Mesenchymal stem cell (in vitro differentiated cells and primary cell): ENCODE measurements around the gene LVRN.
A peak's percentile ranks its signal among the peaks of the same experiment; 100 is the strongest.

ENCODE experiments used
- DNase-seq: peaks from one replicate; pipeline ENCODE4 v3.0.0-alpha.2; 2013
- H2AFZ ChIP-seq: one replicate; pipeline ENCODE4 v1.6.1; 2013; ENCODE audit warnings: low read depth, mild to moderate bottlenecking, control low read depth, inconsistent platforms, low read length, moderate library complexity
- H2AK5ac ChIP-seq: 2 replicates; pipeline ENCODE4 v1.6.1; 2013; ENCODE audit warnings: low read length, moderate library complexity, mild to moderate bottlenecking, inconsistent platforms; ENCODE audit not compliant: severe bottlenecking
- H2BK120ac ChIP-seq: one replicate; pipeline ENCODE4 v1.6.1; 2013; ENCODE audit warnings: low read depth, mild to moderate bottlenecking, inconsistent platforms, low read length, moderate library complexity
- H2BK12ac ChIP-seq, 2 experiments: one replicate each; pipeline ENCODE4 v1.6.1; 2013; ENCODE audit warnings: inconsistent platforms in 2 of 2, low read length in 2 of 2, mild to moderate bottlenecking in 2 of 2, moderate library complexity in 2 of 2, control low read depth in 1 of 2
- H2BK15ac ChIP-seq: one replicate; pipeline ENCODE4 v1.6.1; 2013; ENCODE audit warnings: mild to moderate bottlenecking, low read depth, inconsistent platforms; ENCODE audit not compliant: poor library complexity, severe bottlenecking
- H2BK5ac ChIP-seq: 2 replicates; pipeline ENCODE4 v1.6.1; 2013; ENCODE audit warnings: low read depth, mild to moderate bottlenecking, low read length, control low read depth, inconsistent platforms; ENCODE audit not compliant: poor library complexity, severe bottlenecking
- H3K14ac ChIP-seq, 2 experiments: one replicate each; pipeline ENCODE4 v1.6.1; 2013; ENCODE audit warnings: inconsistent platforms in 2 of 2, low read length in 2 of 2, control low read depth in 1 of 2, mild to moderate bottlenecking in 1 of 2, moderate library complexity in 1 of 2
- H3K18ac ChIP-seq, 2 experiments: one replicate each; pipeline ENCODE4 v1.6.1; 2013; ENCODE audit warnings: inconsistent platforms in 2 of 2, low read length in 2 of 2, control low read depth in 1 of 2, low read depth in 1 of 2, mild to moderate bottlenecking in 1 of 2
- H3K23ac ChIP-seq, 2 experiments: one replicate each; pipeline ENCODE4 v1.6.1; 2013; ENCODE audit warnings: inconsistent platforms in 2 of 2, low read length in 2 of 2, mild to moderate bottlenecking in 2 of 2, moderate library complexity in 2 of 2, control low read depth in 1 of 2
- H3K27ac ChIP-seq: 2 replicates; pipeline ENCODE4 v1.5.1; 2013; ENCODE audit warnings: mild to moderate bottlenecking, moderate library complexity, low read length, control low read depth, inconsistent platforms; ENCODE audit not compliant: poor library complexity, severe bottlenecking
- H3K27me3 ChIP-seq, 2 experiments: 2 replicates each; pipeline versions ENCODE4 v1.6.1 to v1.7.0; 2013; ENCODE audit warnings: low read length in 2 of 2, mild to moderate bottlenecking in 2 of 2, moderate library complexity in 2 of 2, control low read depth in 1 of 2, inconsistent platforms in 1 of 2; ENCODE audit not compliant: control insufficient read depth in 1 of 2, insufficient read depth in 1 of 2
- H3K36me3 ChIP-seq, 2 experiments: 2 replicates each; pipeline versions ENCODE4 v1.6.1 to v1.7.0; 2013; ENCODE audit warnings: low read length in 2 of 2, control low read depth in 1 of 2, inconsistent platforms in 1 of 2, low read depth in 1 of 2, mild to moderate bottlenecking in 1 of 2; ENCODE audit not compliant: insufficient read depth in 2 of 2, control insufficient read depth in 1 of 2
- H3K4ac ChIP-seq, 2 experiments: one replicate each; pipeline ENCODE4 v1.6.1; 2013; ENCODE audit warnings: inconsistent platforms in 2 of 2, low read length in 2 of 2, mild to moderate bottlenecking in 2 of 2, moderate library complexity in 2 of 2, control low read depth in 1 of 2, low read depth in 1 of 2
- H3K4me1 ChIP-seq: 2 replicates; pipeline ENCODE4 v1.6.1; 2013; ENCODE audit warnings: low read depth, low read length, control low read depth; ENCODE audit not compliant: control insufficient read depth, insufficient read depth
- H3K4me2 ChIP-seq: 2 replicates; pipeline ENCODE4 v1.6.1; 2013; ENCODE audit warnings: low read length, mild to moderate bottlenecking, inconsistent platforms; ENCODE audit not compliant: poor library complexity, severe bottlenecking
- H3K4me3 ChIP-seq, 2 experiments: 2 replicates each; pipeline versions ENCODE4 v1.5.1 to v1.7.0; 2013; ENCODE audit warnings: low read length in 2 of 2, mild to moderate bottlenecking in 2 of 2, control low read depth in 1 of 2, low read depth in 1 of 2; ENCODE audit not compliant: insufficient read depth in 1 of 2
- H3K79me1 ChIP-seq: replicated peaks from 2 replicates; pipeline ENCODE4 v1.6.1; 2013; ENCODE audit warnings: mild to moderate bottlenecking, control low read depth, low read length, inconsistent platforms; ENCODE audit not compliant: poor library complexity, severe bottlenecking
- H3K9ac ChIP-seq: 2 replicates; pipeline ENCODE4 v1.7.0; 2013; ENCODE audit warnings: mild to moderate bottlenecking, low read length, moderate library complexity
- H3K9me3 ChIP-seq: 2 replicates; pipeline ENCODE4 v1.7.0; 2013; ENCODE audit warnings: mild to moderate bottlenecking, low read length; ENCODE audit not compliant: control insufficient read depth
- H4K8ac ChIP-seq: one replicate; pipeline ENCODE4 v1.6.1; 2013; ENCODE audit warnings: inconsistent platforms, mild to moderate bottlenecking, low read length, moderate library complexity
- H4K91ac ChIP-seq: one replicate; pipeline ENCODE4 v1.6.1; 2013; ENCODE audit warnings: mild to moderate bottlenecking, low read length, inconsistent platforms
- WGBS: methylation state at CpG from one replicate; pipeline ENCODE4 v1.1.7; 2013; ENCODE audit warnings: mixed read lengths; 5-methylcytosine and 5-hydroxymethylcytosine counted together

Gene LVRN

GRCh38 chr5:116025866-116026265 is 63.6 kb downstream of the LVRN start:
- H3K27ac ChIP-seq, result no peak overlapping the region
- no peak overlapping the region for H3K23ac ChIP-seq
- no CpG with 5 or more reads among the region's 1 CpG for WGBS
- no peak overlapping the region for H2BK120ac ChIP-seq
- H2BK12ac ChIP-seq, result no peak overlapping the region
- H3K14ac ChIP-seq, result no peak overlapping the region
- H3K4ac ChIP-seq, result no peak overlapping the region
- H3K9ac ChIP-seq, result no peak overlapping the region
- H4K91ac ChIP-seq, result no peak overlapping the region
- H3K4me3 ChIP-seq, result no peak overlapping the region
- H3K9me3 ChIP-seq, result no peaks in the 10 kb centered on the region
- H3K79me1 ChIP-seq, result no peaks in the 10 kb centered on the region
- DNase-seq, result no peak
- H4K8ac ChIP-seq, result no peak overlapping the region
- H3K36me3 ChIP-seq, result no peaks in the 10 kb centered on the region
- no peak overlapping the region for H2AFZ ChIP-seq
- H2AK5ac ChIP-seq, result no peak overlapping the region
- no peak overlapping the region for H3K4me2 ChIP-seq
- H2BK15ac ChIP-seq, result no peak overlapping the region
- no peak overlapping the region for H3K18ac ChIP-seq
- H3K4me1 ChIP-seq, result no peaks in the 10 kb centered on the region
- H2BK5ac ChIP-seq, result no peak overlapping the region
- H3K27me3 ChIP-seq, result no peaks in the 10 kb centered on the region

- Histone ChIP-seq H3K79me1 (no peaks in the 10 kb centered on the region), H3K9ac (peak within 1 kb of the TSS; percentile 49), H2BK5ac (no peak within 1 kb of the TSS), H3K36me3 (no peaks in the 10 kb centered on the region), H2BK120ac (no peak within 1 kb of the TSS), H3K4me2 (no peak within 1 kb of the TSS), H3K4ac (no peak within 1 kb of the TSS), H3K4me3 (peak within 1 kb of the TSS in 1 of 2 experiments; percentile 16), H3K9me3 (no peaks in the 10 kb centered on the region), H3K18ac (no peak within 1 kb of the TSS), H3K4me1 (no peaks in the 10 kb centered on the region), H2AFZ (no peak within 1 kb of the TSS), H4K8ac (no peak within 1 kb of the TSS), H4K91ac (no peak within 1 kb of the TSS), H3K14ac (no peak within 1 kb of the TSS), H3K23ac (no peak within 1 kb of the TSS), H2BK15ac (no peak within 1 kb of the TSS), H3K27ac (no peak within 1 kb of the TSS), H2BK12ac (no peak within 1 kb of the TSS), H2AK5ac (no peak within 1 kb of the TSS), H3K27me3 (no peaks in the 10 kb centered on the region)
- DNase-seq, result peak; percentile 79
- WGBS, result 40% methylated on average over 8 of the region's 9 CpGs
Measured at GRCh38 chr5:116032094-116032517, 69.8 kb downstream of the LVRN start, which contains the start of gene ARL14EPL. Gene ARL14EPL, plus strand, starts transcription at chr5:116032472. Its CDS starts 18,994 bp downstream, at chr5:116051466.

- H3K4ac ChIP-seq, result no peak overlapping the region
- H3K18ac ChIP-seq, result no peak overlapping the region
- H2BK5ac ChIP-seq, result no peak overlapping the region
- H2BK12ac ChIP-seq, result no peak overlapping the region
- WGBS, result 100% methylated on average over 2 of the region's 3 CpGs
- no peak overlapping the region for H2BK120ac ChIP-seq
- H3K9me3 ChIP-seq, result no peaks in the 10 kb centered on the region
- H3K9ac ChIP-seq, result no peak overlapping the region
- H2BK15ac ChIP-seq, result no peak overlapping the region
- no peak overlapping the region for H3K27ac ChIP-seq
- H3K14ac ChIP-seq, result no peak overlapping the region
- H4K91ac ChIP-seq, result no peak overlapping the region
- no peaks in the 10 kb centered on the region for H3K4me1 ChIP-seq
- no peak overlapping the region for H3K23ac ChIP-seq
- no peak overlapping the region for H2AFZ ChIP-seq
- H3K79me1 ChIP-seq, result no peaks in the 10 kb centered on the region
- no peak overlapping the region for H3K4me2 ChIP-seq
- no peak overlapping the region for H4K8ac ChIP-seq
- no peak overlapping the region for H2AK5ac ChIP-seq
- H3K4me3 ChIP-seq, result no peak overlapping the region
- DNase-seq, result no peak
- no peaks in the 10 kb centered on the region for H3K36me3 ChIP-seq
- peaks cover 0 to under 1% of the 10 kb centered on the region in 2 experiments for H3K27me3 ChIP-seq
Measured at GRCh38 chr5:116032991-116033390, 70.7 kb downstream of the LVRN start.

- Histone ChIP-seq H3K4me2 (no peak overlapping the region), H3K9ac (no peak overlapping the region), H4K91ac (no peak overlapping the region), H2BK12ac (no peak overlapping the region), H2BK15ac (no peak overlapping the region), H3K36me3 (no peaks in the 10 kb centered on the region), H3K23ac (no peak overlapping the region), H3K4ac (no peak overlapping the region), H3K27me3 (peaks cover 0 to 9% of the 10 kb centered on the region in 2 experiments), H2BK5ac (no peak overlapping the region), H3K4me1 (no peaks in the 10 kb centered on the region), H3K79me1 (no peaks in the 10 kb centered on the region), H3K9me3 (no peaks in the 10 kb centered on the region), H4K8ac (no peak overlapping the region), H2AK5ac (no peak overlapping the region), H3K14ac (no peak overlapping the region), H3K4me3 (no peak overlapping the region), H2AFZ (no peak overlapping the region), H3K18ac (no peak overlapping the region), H3K27ac (no peak overlapping the region), H2BK120ac (no peak overlapping the region)
- WGBS, result 95% methylated on average over 5 of the region's 5 CpGs
- DNase-seq, result no peak
Measured at GRCh38 chr5:116035123-116035522, 72.8 kb downstream of the LVRN start.
